IPS DF 6.9 (cell line): ENCODE results near the gene MYO3B.

Experiments used
- DNase-seq: peaks from one replicate; pipeline ENCODE4 v3.0.0-alpha.2; 2013; ENCODE audit warnings: low read depth, low spot score
- H3K27ac ChIP-seq: one replicate; pipeline ENCODE4 v1.5.1; 2013; ENCODE audit warnings: low read length, control low read depth
- H3K27me3 ChIP-seq: 2 replicates; pipeline ENCODE4 v1.6.1; 2013; ENCODE audit warnings: mild to moderate bottlenecking, low read length; ENCODE audit not compliant: control insufficient read depth, insufficient read depth
- H3K36me3 ChIP-seq: 2 replicates; pipeline ENCODE4 v1.6.1; 2013; ENCODE audit warnings: low read length; ENCODE audit not compliant: control insufficient read depth, insufficient read depth
- H3K4me1 ChIP-seq: 2 replicates; pipeline ENCODE4 v1.6.1; 2013; ENCODE audit warnings: low read length; ENCODE audit not compliant: control insufficient read depth, insufficient read depth
- H3K4me3 ChIP-seq: 2 replicates; pipeline ENCODE4 v1.5.1; 2013; ENCODE audit warnings: mild to moderate bottlenecking, low read length
- H3K9me3 ChIP-seq: 2 replicates; pipeline ENCODE4 v1.6.1; 2013; ENCODE audit warnings: low read length, inconsistent platforms; ENCODE audit not compliant: control insufficient read depth, insufficient read depth
- WGBS: extraction: QIAGEN DNeasy Blood & Tissue Kit; methylation state at CpG from one replicate; pipeline ENCODE4 v1.1.7; 2013; ENCODE audit warnings: mixed read lengths, missing lambda C conversion rate; ENCODE audit not compliant: insufficient read length, insufficient coverage; 5-methylcytosine and 5-hydroxymethylcytosine counted together

MYO3B gene

GRCh38 chr2:170229744-170230143 lies 51.8 kb downstream of the MYO3B start:
- WGBS: no CpG with 5 or more reads among the region's 2 CpGs

GRCh38 chr2:170235860-170236679 lies 58.1 kb downstream of the MYO3B start:
- no peaks in the 10 kb centered on the region for H3K36me3 ChIP-seq
- WGBS: no CpG with 5 or more reads among the region's 12 CpGs
- H3K27ac ChIP-seq: no peak overlapping the region
- peaks cover 2% of the 10 kb centered on the region; the same call in 1 of the 2 replicates for H3K4me1 ChIP-seq
- peak; percentile 70 for DNase-seq
- no peak overlapping the region for H3K4me3 ChIP-seq
- H3K27me3 ChIP-seq: no peaks in the 10 kb centered on the region
- H3K9me3 ChIP-seq: no peaks in the 10 kb centered on the region

More at GRCh38 chr2:170229744-170230143, 51.8 kb downstream of the MYO3B start:
- no peaks in the 10 kb centered on the region for H3K4me1 ChIP-seq
- H3K9me3 ChIP-seq: no peaks in the 10 kb centered on the region
- H3K36me3 ChIP-seq: no peaks in the 10 kb centered on the region
- no peak for DNase-seq
- no peak overlapping the region for H3K4me3 ChIP-seq
- H3K27ac ChIP-seq: no peak overlapping the region
- no peaks in the 10 kb centered on the region for H3K27me3 ChIP-seq

- Histone ChIP-seq H3K36me3 (no peaks in the 10 kb centered on the region), H3K27me3 (no peaks in the 10 kb centered on the region), H3K4me3 (no peak overlapping the region), H3K27ac (no peak overlapping the region), H3K9me3 (no peaks in the 10 kb centered on the region), H3K4me1 (peaks cover 2% of the 10 kb centered on the region; the same call in 1 of the 2 replicates)
- WGBS: no CpG with 5 or more reads among the region's 2 CpGs
- DNase-seq: no peak
These were observed 58.7 kb downstream of the MYO3B start for GRCh38 chr2:170236680-170237047.

- Histone ChIP-seq H3K4me3 (no peak overlapping the region), H3K9me3 (no peaks in the 10 kb centered on the region), H3K27me3 (no peaks in the 10 kb centered on the region), H3K27ac (no peak overlapping the region), H3K4me1 (peaks cover 2% of the 10 kb centered on the region; the same call in 1 of the 2 replicates), H3K36me3 (no peaks in the 10 kb centered on the region)
- WGBS: no CpG with 5 or more reads among the region's 4 CpGs
- no peak for DNase-seq
These were observed 59.7 kb downstream of the MYO3B start for GRCh38 chr2:170237572-170238120.

- Histone ChIP-seq H3K36me3 (no peaks in the 10 kb centered on the region), H3K9me3 (no peaks in the 10 kb centered on the region), H3K27me3 (no peaks in the 10 kb centered on the region), H3K27ac (no peak overlapping the region), H3K4me3 (no peak overlapping the region), H3K4me1 (peaks cover 2% of the 10 kb centered on the region; the same call in 1 of the 2 replicates)
- no CpG with 5 or more reads among the region's 4 CpGs for WGBS
- no peak for DNase-seq
These were observed 60.8 kb downstream of the MYO3B start for GRCh38 chr2:170238776-170239175.

GRCh38 chr2:170240629-170241028 lies 62.7 kb downstream of the MYO3B start:
- WGBS: no CpG with 5 or more reads among the region's 2 CpGs
- no peak overlapping the region for H3K4me3 ChIP-seq
- no peaks in the 10 kb centered on the region for H3K9me3 ChIP-seq
- no peaks in the 10 kb centered on the region for H3K36me3 ChIP-seq
- DNase-seq: no peak
- no peaks in the 10 kb centered on the region; the same call in 1 of the 2 replicates for H3K27me3 ChIP-seq
- no peak overlapping the region for H3K27ac ChIP-seq
- peaks cover 2% of the 10 kb centered on the region; the same call in 1 of the 2 replicates for H3K4me1 ChIP-seq

- no peaks in the 10 kb centered on the region; the same call in 1 of the 2 replicates for H3K27me3 ChIP-seq
- no peak overlapping the region for H3K4me3 ChIP-seq
- H3K36me3 ChIP-seq: no peaks in the 10 kb centered on the region
- H3K27ac ChIP-seq: no peak overlapping the region
- H3K4me1 ChIP-seq: no peaks in the 10 kb centered on the region
- H3K9me3 ChIP-seq: no peaks in the 10 kb centered on the region
- no CpG with 5 or more reads among the region's 2 CpGs for WGBS
- no peak for DNase-seq
These were observed 63.8 kb downstream of the MYO3B start for GRCh38 chr2:170241756-170242155.

- H3K27ac ChIP-seq: no peak overlapping the region
- H3K4me1 ChIP-seq: no peaks in the 10 kb centered on the region
- H3K36me3 ChIP-seq: no peaks in the 10 kb centered on the region
- no peak overlapping the region for H3K4me3 ChIP-seq
- no peaks in the 10 kb centered on the region for H3K9me3 ChIP-seq
- no peak for DNase-seq
- no CpG with 5 or more reads among the region's 2 CpGs for WGBS
- H3K27me3 ChIP-seq: no peaks in the 10 kb centered on the region; the same call in none of the 2 replicates
These were observed 65.3 kb downstream of the MYO3B start for GRCh38 chr2:170243118-170243837.

- H3K27ac ChIP-seq: no peak overlapping the region
- WGBS: no CpG with 5 or more reads among the region's 4 CpGs
- no peaks in the 10 kb centered on the region for H3K9me3 ChIP-seq
- no peaks in the 10 kb centered on the region for H3K4me1 ChIP-seq
- no peak overlapping the region for H3K4me3 ChIP-seq
- H3K27me3 ChIP-seq: no peaks in the 10 kb centered on the region; the same call in none of the 2 replicates
- no peak for DNase-seq
- H3K36me3 ChIP-seq: no peaks in the 10 kb centered on the region
These were observed 66.0 kb downstream of the MYO3B start for GRCh38 chr2:170243898-170244297.

- WGBS: no CpG with 5 or more reads among the region's 4 CpGs
These were observed 66.6 kb downstream of the MYO3B start for GRCh38 chr2:170244555-170244954.

More at GRCh38 chr2:170244555-170244954, 66.6 kb downstream of the MYO3B start:
- H3K36me3 ChIP-seq: no peaks in the 10 kb centered on the region
- no peaks in the 10 kb centered on the region for H3K4me1 ChIP-seq
- no peaks in the 10 kb centered on the region; the same call in none of the 2 replicates for H3K27me3 ChIP-seq
- H3K27ac ChIP-seq: no peak overlapping the region
- DNase-seq: no peak
- no peak overlapping the region for H3K4me3 ChIP-seq
- no peaks in the 10 kb centered on the region for H3K9me3 ChIP-seq
